ENCODE data around the gene WIPF2.

- no peak for TF ChIP-seq SUZ12 (IDR thresholded peaks at IDR 0.05; ENCODE audit: low read length)
- TF ChIP-seq CTCF (IDR thresholded peaks at IDR 0.05; ENCODE audit: control extremely low read depth in 1 of 3, insufficient read depth in 1 of 3, low read depth in 1 of 3, low read length in 3 of 3), result peak in 1 of 3 experiments; percentile 6; a peak in 1 of 4 replicates
- TF ChIP-seq, protein P1, sequence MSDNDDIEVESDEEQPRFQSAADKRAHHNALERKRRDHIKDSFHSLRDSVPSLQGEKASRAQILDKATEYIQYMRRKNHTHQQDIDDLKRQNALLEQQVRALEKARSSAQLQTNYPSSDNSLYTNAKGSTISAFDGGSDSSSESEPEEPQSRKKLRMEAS (IDR thresholded peaks at IDR 0.05), result no peak
- peak; percentile 14 for TF ChIP-seq EZH2 (IDR thresholded peaks at IDR 0.05; ENCODE audit: low read depth, low read length, severe bottlenecking)
- TF ChIP-seq POLR2AphosphoS5 (IDR thresholded peaks at IDR 0.05; ENCODE audit: low read depth, low read length), result no peak
- TF ChIP-seq TCF12 (IDR thresholded peaks at IDR 0.05; ENCODE audit: low read depth, low read length), result no peak
Measured at GRCh38 chr17:40318830-40319391, 99.8 kb downstream of the WIPF2 start.
